ENCODE measurements around the gene SKIC8. TPM values are rescaled to one million over a fixed set of nuclear protein-coding genes. Genes with fewer than 3 reads are reported as not detected.

Gene SKIC8
- total RNA-seq, 2 donors from 2014 or later, result 33.7 to 54.7 TPM

DNA sequence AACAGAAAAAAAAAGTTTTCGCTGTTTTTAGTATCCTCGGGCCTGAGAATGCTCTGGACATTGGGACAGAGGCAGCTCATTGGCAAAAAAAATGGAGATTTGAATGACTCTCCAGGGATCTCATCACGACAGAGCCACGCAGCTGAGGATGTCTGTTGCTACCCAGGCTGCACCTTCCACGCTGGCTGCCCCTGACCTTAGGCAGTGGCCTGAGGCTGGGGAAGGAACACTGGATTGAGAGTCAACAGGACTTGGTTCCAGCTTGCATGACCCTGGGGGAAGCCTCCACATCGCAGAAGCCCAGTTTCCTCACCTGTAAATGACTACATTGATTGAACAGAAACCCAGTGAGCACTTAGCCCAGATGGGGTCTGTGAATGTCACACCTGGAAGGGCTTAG lies 56.4 kb downstream of the SKIC8 start:
- Mint-ChIP-seq H3K9me3 (no peaks in the 10 kb centered on the region), H3K27ac (no peak overlapping the region), H3K4me1 (no peaks in the 10 kb centered on the region), H3K36me3 (ENCODE audit: low read depth) (no peaks in the 10 kb centered on the region), H3K27me3 (peaks cover 3% of the 10 kb centered on the region), H3K4me3 (no peak overlapping the region)
- no peak for ATAC-seq (replicated peaks)

DNA sequence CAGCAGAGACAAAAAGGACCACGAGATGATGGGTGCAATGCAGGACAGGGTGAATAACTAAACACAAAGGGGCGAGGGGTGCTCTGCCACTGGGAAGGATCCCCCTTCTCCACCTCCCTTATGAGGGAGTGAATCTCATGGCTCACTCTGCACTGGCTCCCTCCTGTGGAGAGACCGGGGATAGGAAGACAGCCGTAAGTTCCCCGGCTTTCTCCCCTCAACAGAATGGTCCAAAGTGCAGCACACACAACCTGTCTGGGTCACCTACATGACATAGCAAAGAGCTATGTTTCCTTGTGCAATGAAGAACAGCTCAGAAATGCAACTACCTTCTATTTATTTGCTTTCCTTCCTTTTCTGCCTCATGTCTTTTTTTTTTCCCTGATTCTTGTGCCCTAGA lies 57.3 kb downstream of the SKIC8 start:
- no peaks in the 10 kb centered on the region for H3K36me3 Mint-ChIP-seq (ENCODE audit: low read depth)
- H3K27ac Mint-ChIP-seq, result no peak overlapping the region
- H3K9me3 Mint-ChIP-seq, result no peaks in the 10 kb centered on the region
- ATAC-seq (replicated peaks), result peak; percentile 36
- no peak overlapping the region for H3K4me3 Mint-ChIP-seq
- peaks cover 3% of the 10 kb centered on the region for H3K27me3 Mint-ChIP-seq
- H3K4me1 Mint-ChIP-seq, result no peaks in the 10 kb centered on the region

DNA sequence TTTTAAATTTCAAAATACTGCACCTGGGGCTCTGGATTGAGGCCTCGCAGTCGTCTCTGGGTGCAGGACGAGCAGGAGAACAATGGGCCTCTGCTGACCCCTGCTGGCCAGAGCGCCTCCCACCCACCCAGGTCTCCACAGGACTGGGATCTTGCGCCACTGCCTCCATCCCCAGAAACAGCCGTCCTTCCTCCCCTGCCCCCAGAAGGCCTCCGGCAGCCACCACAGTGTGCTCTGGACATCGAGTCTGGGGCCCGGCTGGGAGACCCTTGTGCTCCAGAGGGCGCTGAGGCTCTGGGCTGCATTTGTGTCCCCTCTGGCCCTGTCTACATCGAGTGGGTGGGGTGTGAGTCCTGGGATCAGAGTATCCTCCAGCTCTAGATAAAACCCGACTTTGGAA lies 58.4 kb downstream of the SKIC8 start:
- peak; percentile 97 for ATAC-seq (replicated peaks)
- H3K4me3 Mint-ChIP-seq, result no peak overlapping the region
- H3K27me3 Mint-ChIP-seq, result peaks cover 3% of the 10 kb centered on the region
- no peak overlapping the region for H3K27ac Mint-ChIP-seq
- H3K4me1 Mint-ChIP-seq, result no peaks in the 10 kb centered on the region
- no peaks in the 10 kb centered on the region for H3K9me3 Mint-ChIP-seq
- no peaks in the 10 kb centered on the region for H3K36me3 Mint-ChIP-seq (ENCODE audit: low read depth)

- Mint-ChIP-seq H3K27ac (no peak overlapping the region), H3K9me3 (no peaks in the 10 kb centered on the region), H3K4me1 (no peaks in the 10 kb centered on the region), H3K36me3 (ENCODE audit: low read depth) (no peaks in the 10 kb centered on the region), H3K4me3 (no peak overlapping the region), H3K27me3 (peaks cover 8% of the 10 kb centered on the region)
- ATAC-seq (replicated peaks), result no peak
These were observed 59.6 kb downstream of the SKIC8 start for GRCh38 chr15:78239811-78240210.

DNA sequence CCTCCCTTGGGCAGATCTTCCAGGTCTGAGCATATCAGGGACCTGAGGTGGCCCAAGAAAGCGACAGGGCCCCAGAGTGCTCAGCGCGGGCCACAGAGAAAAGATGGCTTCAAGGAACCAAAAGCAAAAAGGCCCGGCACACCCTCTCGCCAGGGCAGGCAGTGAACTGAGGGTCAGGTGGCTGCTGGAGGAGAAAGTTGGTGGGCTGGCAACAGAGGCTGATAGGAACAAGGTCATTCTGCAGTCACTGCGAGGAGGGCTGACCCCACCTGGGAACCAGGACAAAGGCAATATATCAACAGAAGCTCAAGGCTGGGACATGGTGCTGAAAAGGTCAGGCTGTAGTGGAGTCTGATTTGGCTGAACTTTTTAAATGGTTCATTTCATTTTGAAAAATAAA lies 62.3 kb downstream of the SKIC8 start:
- no peak overlapping the region for H3K4me3 Mint-ChIP-seq
- H3K27ac Mint-ChIP-seq, result no peak overlapping the region
- H3K4me1 Mint-ChIP-seq, result no peaks in the 10 kb centered on the region
- no peaks in the 10 kb centered on the region for H3K36me3 Mint-ChIP-seq (ENCODE audit: low read depth)
- peaks cover 11% of the 10 kb centered on the region for H3K27me3 Mint-ChIP-seq
- no peak for ATAC-seq (replicated peaks)
- no peaks in the 10 kb centered on the region for H3K9me3 Mint-ChIP-seq

GRCh38 chr15:78236491-78236890 lies 62.9 kb downstream of the SKIC8 start:
- ATAC-seq (replicated peaks), result no peak
- Mint-ChIP-seq H3K9me3 (no peaks in the 10 kb centered on the region), H3K27me3 (peaks cover 11% of the 10 kb centered on the region), H3K36me3 (ENCODE audit: low read depth) (no peaks in the 10 kb centered on the region), H3K27ac (no peak overlapping the region), H3K4me3 (no peak overlapping the region), H3K4me1 (no peaks in the 10 kb centered on the region)

GRCh38 chr15:78234515-78235040 lies 64.8 kb downstream of the SKIC8 start, which contains the start of gene ACSBG1:
Gene ACSBG1 (minus strand): TSS chr15:78234565. CDS start chr15:78234501, 64 bp downstream.
- no peak for ATAC-seq (replicated peaks)
- peaks cover 15% of the 10 kb centered on the region for H3K27me3 Mint-ChIP-seq
- H3K27ac Mint-ChIP-seq, result peak within 1 kb of the TSS; percentile 73
- no peaks in the 10 kb centered on the region for H3K9me3 Mint-ChIP-seq
- no peak within 1 kb of the TSS for H3K4me3 Mint-ChIP-seq
- no peaks in the 10 kb centered on the region for H3K36me3 Mint-ChIP-seq (ENCODE audit: low read depth)
- H3K4me1 Mint-ChIP-seq, result no peaks in the 10 kb centered on the region

DNA sequence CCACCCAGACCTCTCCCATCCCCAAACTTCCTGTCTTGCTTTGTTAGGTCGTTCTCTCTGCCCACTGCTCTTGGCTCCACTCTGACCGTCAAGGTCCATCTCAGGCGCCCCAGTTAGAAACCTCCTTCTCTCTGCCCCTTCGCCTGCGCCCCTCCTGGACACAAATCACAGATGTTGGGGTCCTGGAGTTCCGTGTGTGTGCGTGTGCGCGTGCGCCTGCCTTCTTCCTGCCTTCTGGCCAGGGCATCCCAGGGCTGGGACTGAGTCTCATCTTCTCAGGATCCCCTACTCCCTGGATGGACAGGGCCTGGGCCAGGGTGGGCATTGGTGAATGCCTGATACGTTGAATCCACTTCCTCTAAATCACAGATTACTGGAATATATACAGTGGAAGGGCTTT lies 65.9 kb downstream of the SKIC8 start:
- Mint-ChIP-seq H3K4me3 (no peak overlapping the region), H3K27ac (no peak overlapping the region), H3K4me1 (no peaks in the 10 kb centered on the region), H3K27me3 (peaks cover 15% of the 10 kb centered on the region), H3K9me3 (no peaks in the 10 kb centered on the region), H3K36me3 (ENCODE audit: low read depth) (no peaks in the 10 kb centered on the region)
- no peak for ATAC-seq (replicated peaks)

Other genes starting within 250 kb of the SKIC8 start
- 100 to 1,000 TPM in 1 of 2 donors, 10 to 100 TPM in 1; 86.1 to 109 TPM for gene TBC1D2B, start 221.9 kb downstream of the SKIC8 start, total RNA-seq
- gene SH2D7, start 207.0 kb downstream of the SKIC8 start, total RNA-seq, result not detected
- 1 to 10 TPM in 1 of 2 donors, under 1 TPM in 1; 0.65 to 1.7 TPM for gene CIB2, start 168.2 kb downstream of the SKIC8 start, total RNA-seq
- 100 to 1,000 TPM in 1 of 2 donors, 10 to 100 TPM in 1; 61.9 to 176 TPM for gene IDH3A, start 150.2 kb downstream of the SKIC8 start, total RNA-seq
- gene ACSBG1, start 65.0 kb downstream of the SKIC8 start, total RNA-seq, result not detected
- gene DNAJA4, start 35.0 kb downstream of the SKIC8 start, total RNA-seq, result 10 to 100 TPM; 30.2 to 49.9 TPM
- gene CRABP1, start 40.7 kb upstream of the SKIC8 start, total RNA-seq, result not detected
- 10 to 100 TPM; 63.6 to 84.0 TPM for gene IREB2, start 138.6 kb upstream of the SKIC8 start, total RNA-seq
- 1 to 10 TPM in 1 of 2 donors, under 1 TPM in 1; 0.91 to 1.2 TPM for gene HYKK, start 208.0 kb upstream of the SKIC8 start, total RNA-seq
- gene PSMA4, start 240.8 kb upstream of the SKIC8 start, total RNA-seq, result 100 to 1,000 TPM; 140 to 270 TPM

Data from activated T-helper 17 cell treated with anti-CD3 and anti-CD28 coated beads, Interleukin-2, amount 50 U/mL, for 72 hours (primary cell).